CD8-positive, alpha-beta memory T cell (primary cell): ENCODE results near the gene SPATA25. TPM values are rescaled to one million over a fixed set of nuclear protein-coding genes. Genes with fewer than 3 reads are reported as not detected.

Experiments used
- polyA plus RNA-seq: library from polyadenylated mRNA; unstranded; fragments of 300-500 nt; fragmentation: Illumina TruSeq; gene quantifications from one replicate; pipeline ENCODE4 v1.2.3, GENCODE V29; 2021
- total RNA-seq, 2 experiments: library from RNA; stranded (reverse); gene quantifications; one replicate each; pipeline ENCODE4 v1.2.3, GENCODE V29; 2021

Gene SPATA25
- total and polyA plus RNA-seq, 3 experiments from 2014 or later: 0.98 to 1.9 TPM; not detected in 1

Other genes starting within 250 kb of the SPATA25 start
- not detected for gene WFDC11, start 217.4 kb downstream of the SPATA25 start, total RNA-seq
- not detected for gene WFDC11, start 217.4 kb downstream of the SPATA25 start, polyA plus RNA-seq
- not detected for gene WFDC13, start 185.6 kb downstream of the SPATA25 start, total RNA-seq
- gene WFDC13, start 185.6 kb downstream of the SPATA25 start, polyA plus RNA-seq: not detected
- gene WFDC10B, start 182.6 kb downstream of the SPATA25 start, total RNA-seq: not detected
- not detected for gene WFDC10B, start 182.6 kb downstream of the SPATA25 start, polyA plus RNA-seq
- not detected for gene SPINT4, start 165.3 kb downstream of the SPATA25 start, total RNA-seq
- gene SPINT4, start 165.3 kb downstream of the SPATA25 start, polyA plus RNA-seq: not detected
- not detected for gene WFDC3, start 95.7 kb downstream of the SPATA25 start, total RNA-seq
- not detected for gene WFDC3, start 95.7 kb downstream of the SPATA25 start, polyA plus RNA-seq
- 10 to 100 TPM; 33.4 to 37.1 TPM for gene DNTTIP1, start 95.7 kb downstream of the SPATA25 start, total RNA-seq
- 26.8 TPM for gene DNTTIP1, start 95.7 kb downstream of the SPATA25 start, polyA plus RNA-seq
- 100 to 1,000 TPM; 124 to 130 TPM for gene UBE2C, start 75.0 kb downstream of the SPATA25 start, total RNA-seq
- not detected for gene UBE2C, start 75.0 kb downstream of the SPATA25 start, polyA plus RNA-seq
- not detected for gene TNNC2, start 60.3 kb downstream of the SPATA25 start, total RNA-seq
- gene TNNC2, start 60.3 kb downstream of the SPATA25 start, polyA plus RNA-seq: 0.36 TPM
- 1 to 10 TPM; 1.2 to 1.3 TPM for gene SNX21, start 53.8 kb downstream of the SPATA25 start, total RNA-seq
- gene SNX21, start 53.8 kb downstream of the SPATA25 start, polyA plus RNA-seq: 3.4 TPM
- gene ACOT8, start 30.2 kb downstream of the SPATA25 start, total RNA-seq: 10 to 100 TPM; 27.1 to 27.3 TPM
- 41.0 TPM for gene ACOT8, start 30.2 kb downstream of the SPATA25 start, polyA plus RNA-seq
- 1 to 10 TPM; 5.9 to 6.5 TPM for gene ZSWIM3, start 30.0 kb downstream of the SPATA25 start, total RNA-seq
- gene ZSWIM3, start 30.0 kb downstream of the SPATA25 start, polyA plus RNA-seq: 2.0 TPM
- gene ZSWIM1, start 6.4 kb downstream of the SPATA25 start, total RNA-seq: 10 to 100 TPM; 12.3 TPM
- 2.1 TPM for gene ZSWIM1, start 6.4 kb downstream of the SPATA25 start, polyA plus RNA-seq
- gene NEURL2, start 3.6 kb upstream of the SPATA25 start, total RNA-seq: 1 to 10 TPM; 2.7 to 2.8 TPM
- 0.94 TPM for gene NEURL2, start 3.6 kb upstream of the SPATA25 start, polyA plus RNA-seq
- gene CTSA, start 3.7 kb upstream of the SPATA25 start, total RNA-seq: 10 to 100 TPM; 81.1 to 82.1 TPM
- 219 TPM for gene CTSA, start 3.7 kb upstream of the SPATA25 start, polyA plus RNA-seq
- gene PLTP, start 24.5 kb upstream of the SPATA25 start, total RNA-seq: 1 to 10 TPM; 2.5 to 3.2 TPM
- 0.45 TPM for gene PLTP, start 24.5 kb upstream of the SPATA25 start, polyA plus RNA-seq
- 10 to 100 TPM; 33.6 to 34.1 TPM for gene PCIF1, start 47.1 kb upstream of the SPATA25 start, total RNA-seq
- 88.0 TPM for gene PCIF1, start 47.1 kb upstream of the SPATA25 start, polyA plus RNA-seq
- gene ZNF335, start 84.6 kb upstream of the SPATA25 start, total RNA-seq: 10 to 100 TPM; 37.5 to 38.3 TPM
- gene ZNF335, start 84.6 kb upstream of the SPATA25 start, polyA plus RNA-seq: 14.6 TPM
- 1 to 10 TPM; 3.9 to 5.0 TPM for gene MMP9, start 121.3 kb upstream of the SPATA25 start, total RNA-seq
- gene MMP9, start 121.3 kb upstream of the SPATA25 start, polyA plus RNA-seq: not detected
- not detected for gene SLC12A5, start 141.6 kb upstream of the SPATA25 start, total RNA-seq
- not detected for gene SLC12A5, start 141.6 kb upstream of the SPATA25 start, polyA plus RNA-seq
- gene NCOA5, start 202.3 kb upstream of the SPATA25 start, total RNA-seq: 10 to 100 TPM; 34.9 to 36.9 TPM
- gene NCOA5, start 202.3 kb upstream of the SPATA25 start, polyA plus RNA-seq: 28.7 TPM
- gene CD40, start 230.7 kb upstream of the SPATA25 start, total RNA-seq: 1 to 10 TPM; 3.5 to 4.1 TPM
- 2.8 TPM for gene CD40, start 230.7 kb upstream of the SPATA25 start, polyA plus RNA-seq